Suprapubic skin (tissue), 4 donors: ENCODE results near the gene FGF4. TPM values are rescaled to one million over a fixed set of nuclear protein-coding genes. Genes with fewer than 3 reads are reported as not detected.

Experiments
- DNase-seq, 2 donors: peaks; one replicate each; pipeline ENCODE4 v3.0.0-alpha.2; 2019; ENCODE audit warnings: low spot score in 2 of 2
- H3K27ac ChIP-seq: fragments of 200-600 bp; sonication (generic); one replicate; pipeline ENCODE4 v1.5.1; 2019
- H3K27me3 ChIP-seq: fragments of 200-600 bp; sonication (generic); one replicate; pipeline ENCODE4 v1.5.1; 2019
- H3K36me3 ChIP-seq: fragments of 200-600 bp; sonication (generic); one replicate; pipeline ENCODE4 v1.5.1; 2019
- H3K4me1 ChIP-seq: fragments of 200-600 bp; sonication (generic); one replicate; pipeline ENCODE4 v1.5.1; 2019
- H3K4me3 ChIP-seq: fragments of 200-600 bp; sonication (generic); one replicate; pipeline ENCODE4 v1.5.1; 2019; ENCODE audit warnings: mild to moderate bottlenecking
- H3K9me3 ChIP-seq: fragments of 200-600 bp; sonication (generic); one replicate; pipeline ENCODE4 v1.5.1; 2019
- EP300 ChIP-seq: sonication (generic); formaldehyde crosslinking; IDR thresholded peaks from one replicate; pipeline ENCODE4 v1.6.1; 2017; ENCODE audit warnings: antibody characterized with exemption
- POLR2A ChIP-seq, 2 donors: fragments of 450-650 bp; IDR thresholded peaks; one replicate each; pipeline ENCODE4 v1.6.1; 2017; ENCODE audit warnings: antibody characterized with exemption in 2 of 2, mild to moderate bottlenecking in 2 of 2, moderate library complexity in 2 of 2
- POLR2AphosphoS5 ChIP-seq, 3 donors: sonication (generic); formaldehyde crosslinking; IDR thresholded peaks; one replicate each; pipeline ENCODE4 v1.6.1; 2017; ENCODE audit warnings: antibody characterized with exemption in 3 of 3
- WGBS: methylation state at CpG from one replicate; pipeline ENCODE4 v1.1.5; 2018; 5-methylcytosine and 5-hydroxymethylcytosine counted together
- total RNA-seq, 4 donors: library from RNA; depleted of rRNA; stranded (reverse); fragments of >200 nt; gene quantifications; one replicate each; pipeline ENCODE4 v1.1.0, GENCODE V29; 2016
- TF ChIP-seq, protein P1 (sequence below), 2 donors: fragments of 200-600 bp in 1 of 2; fragments of 450-650 bp in 1 of 2; sonication (generic) in 1 of 2; IDR thresholded peaks; one replicate each; pipeline ENCODE4 v1.5.1; 2016 to 2019; ENCODE audit warnings: antibody characterized with exemption in 2 of 2, mild to moderate bottlenecking in 1 of 2, moderate library complexity in 1 of 2

FGF4 gene
- total RNA-seq, 4 donors from 2014 or later = not detected

GRCh38 chr11:69801513-69802335 lies 26.6 kb upstream of the FGF4 start:
- Histone ChIP-seq H3K4me1 (no peaks in the 10 kb centered on the region), H3K27me3 (peaks cover 5% of the 10 kb centered on the region), H3K4me3 (no peak overlapping the region)

GRCh38 chr11:69800278-69800677 lies 25.1 kb upstream of the FGF4 start:
- no peaks in the 10 kb centered on the region for H3K4me1 ChIP-seq
- no peaks in the 10 kb centered on the region for H3K36me3 ChIP-seq
- 98% methylated on average over 5 of the region's 5 CpGs for WGBS
- H3K27me3 ChIP-seq = peaks cover 5% of the 10 kb centered on the region
- no peaks in the 10 kb centered on the region for H3K9me3 ChIP-seq
- H3K27ac ChIP-seq = no peak overlapping the region
- no peak for DNase-seq
- TF ChIP-seq POLR2A (IDR thresholded peaks at IDR 0.05) (no peak), EP300 (no peak), POLR2AphosphoS5 (IDR thresholded peaks at IDR 0.05) (no peak)
- TF ChIP-seq, protein P1, sequence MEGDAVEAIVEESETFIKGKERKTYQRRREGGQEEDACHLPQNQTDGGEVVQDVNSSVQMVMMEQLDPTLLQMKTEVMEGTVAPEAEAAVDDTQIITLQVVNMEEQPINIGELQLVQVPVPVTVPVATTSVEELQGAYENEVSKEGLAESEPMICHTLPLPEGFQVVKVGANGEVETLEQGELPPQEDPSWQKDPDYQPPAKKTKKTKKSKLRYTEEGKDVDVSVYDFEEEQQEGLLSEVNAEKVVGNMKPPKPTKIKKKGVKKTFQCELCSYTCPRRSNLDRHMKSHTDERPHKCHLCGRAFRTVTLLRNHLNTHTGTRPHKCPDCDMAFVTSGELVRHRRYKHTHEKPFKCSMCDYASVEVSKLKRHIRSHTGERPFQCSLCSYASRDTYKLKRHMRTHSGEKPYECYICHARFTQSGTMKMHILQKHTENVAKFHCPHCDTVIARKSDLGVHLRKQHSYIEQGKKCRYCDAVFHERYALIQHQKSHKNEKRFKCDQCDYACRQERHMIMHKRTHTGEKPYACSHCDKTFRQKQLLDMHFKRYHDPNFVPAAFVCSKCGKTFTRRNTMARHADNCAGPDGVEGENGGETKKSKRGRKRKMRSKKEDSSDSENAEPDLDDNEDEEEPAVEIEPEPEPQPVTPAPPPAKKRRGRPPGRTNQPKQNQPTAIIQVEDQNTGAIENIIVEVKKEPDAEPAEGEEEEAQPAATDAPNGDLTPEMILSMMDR (IDR thresholded peaks at IDR 0.05) = no peak
- no peak overlapping the region for H3K4me3 ChIP-seq

More at GRCh38 chr11:69801513-69802335, 26.6 kb upstream of the FGF4 start:
- TF ChIP-seq, protein P1 (IDR thresholded peaks at IDR 0.05) = peak in 1 of 2 donors; percentile 56
- no peak for TF ChIP-seq POLR2AphosphoS5 (IDR thresholded peaks at IDR 0.05)
- TF ChIP-seq POLR2A (IDR thresholded peaks at IDR 0.05) = no peak
- WGBS = 41% methylated on average over 7 of the region's 15 CpGs
- Histone ChIP-seq H3K27ac (no peak overlapping the region), H3K9me3 (no peaks in the 10 kb centered on the region), H3K36me3 (no peaks in the 10 kb centered on the region)
- DNase-seq = no peak

GRCh38 chr11:69799582-69799981 lies 24.4 kb upstream of the FGF4 start:
- H3K4me3 ChIP-seq = no peak overlapping the region
- H3K27me3 ChIP-seq = peaks cover 5% of the 10 kb centered on the region
- no peak for TF ChIP-seq POLR2A (IDR thresholded peaks at IDR 0.05)
- no peak for TF ChIP-seq POLR2AphosphoS5 (IDR thresholded peaks at IDR 0.05)
- no peak for TF ChIP-seq EP300
- TF ChIP-seq, protein P1 (IDR thresholded peaks at IDR 0.05) = no peak
- no peaks in the 10 kb centered on the region for H3K36me3 ChIP-seq
- H3K27ac ChIP-seq = no peak overlapping the region
- H3K9me3 ChIP-seq = no peaks in the 10 kb centered on the region
- DNase-seq = no peak
- no peaks in the 10 kb centered on the region for H3K4me1 ChIP-seq
- WGBS = 22% methylated on average over 3 of the region's 3 CpGs

GRCh38 chr11:69799097-69799496 lies 24.0 kb upstream of the FGF4 start:
- no peak for TF ChIP-seq EP300
- TF ChIP-seq POLR2A (IDR thresholded peaks at IDR 0.05) = no peak
- TF ChIP-seq, protein P1 (IDR thresholded peaks at IDR 0.05) = no peak
- no peak for TF ChIP-seq POLR2AphosphoS5 (IDR thresholded peaks at IDR 0.05)
- 92% methylated on average over 1 of the region's 3 CpGs for WGBS
- Histone ChIP-seq H3K9me3 (no peaks in the 10 kb centered on the region), H3K27ac (no peak overlapping the region), H3K36me3 (no peaks in the 10 kb centered on the region), H3K27me3 (peaks cover 5% of the 10 kb centered on the region), H3K4me3 (no peak overlapping the region), H3K4me1 (no peaks in the 10 kb centered on the region)
- no peak for DNase-seq

GRCh38 chr11:69797737-69798528 lies 22.8 kb upstream of the FGF4 start:
- TF ChIP-seq POLR2AphosphoS5 (IDR thresholded peaks at IDR 0.05) = no peak
- Histone ChIP-seq H3K9me3 (no peaks in the 10 kb centered on the region), H3K4me3 (no peak overlapping the region), H3K27ac (no peak overlapping the region), H3K4me1 (no peaks in the 10 kb centered on the region), H3K36me3 (no peaks in the 10 kb centered on the region), H3K27me3 (peaks cover 5% of the 10 kb centered on the region)
- no peak for DNase-seq
- WGBS = 78% methylated on average over 8 of the region's 14 CpGs
